GM18502 (cell line): ENCODE measurements around the gene BCCIP.

Experiments used
- ATAC-seq: cut with Tn5 transposase; IDR thresholded peaks from one replicate; pipeline ENCODE4 v1.9.1; 2021; ENCODE audit warnings: mild to moderate bottlenecking; ENCODE audit not compliant: unreplicated experiment, poor library complexity

BCCIP gene

DNA sequence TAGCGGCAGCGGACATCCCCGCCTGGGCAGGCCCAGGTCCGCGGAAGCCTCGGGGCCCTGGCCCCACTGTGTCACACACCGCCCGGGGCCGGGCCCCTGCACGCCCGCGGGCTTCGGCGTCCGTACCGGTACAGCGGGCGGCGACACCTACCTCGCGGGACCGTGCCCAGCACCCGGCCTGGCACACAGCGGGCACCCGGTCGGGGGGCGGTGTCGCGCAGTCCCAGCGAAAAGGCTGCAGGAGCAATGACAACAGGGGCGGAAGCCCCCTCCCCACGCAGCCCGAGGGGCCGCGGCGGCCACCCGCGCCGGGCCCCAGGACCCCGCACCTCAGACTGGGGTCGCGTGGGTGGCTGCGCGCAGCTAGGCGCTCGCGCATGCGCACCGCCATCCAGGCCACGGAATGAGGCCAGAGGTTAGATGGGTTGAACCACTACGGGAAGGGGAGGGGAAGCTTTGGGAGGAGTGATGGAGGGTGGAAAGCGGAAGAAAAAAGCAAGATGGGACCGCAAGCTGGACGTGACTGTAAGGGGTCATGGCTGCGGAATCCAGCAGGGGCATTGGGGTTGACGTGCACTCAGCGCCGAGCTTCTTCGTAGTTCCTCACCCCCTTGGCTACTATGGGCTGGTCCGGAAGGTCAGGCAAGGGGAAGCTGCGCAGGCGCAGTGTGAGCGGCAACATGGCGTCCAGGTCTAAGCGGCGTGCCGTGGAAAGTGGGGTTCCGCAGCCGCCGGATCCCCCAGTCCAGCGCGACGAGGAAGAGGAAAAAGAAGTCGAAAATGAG, at the start of gene BCCIP, which contains the start of gene UROS:
BCCIP (plus strand) TSS at position 669 of the 785 bp plus-strand sequence; CDS start at position 681, 12 bp downstream.
UROS (minus strand) TSS at position 381 of the 785 bp plus-strand sequence. CDS start 6,759 bp downstream, outside the sequence.
- peak; percentile 80 for ATAC-seq

- ATAC-seq: no peak
Measured at GRCh38 chr10:125773687-125774543, 49.4 kb upstream of the BCCIP start.

- ATAC-seq: no peak
Measured at GRCh38 chr10:125774581-125775191, 48.7 kb upstream of the BCCIP start.

DNA sequence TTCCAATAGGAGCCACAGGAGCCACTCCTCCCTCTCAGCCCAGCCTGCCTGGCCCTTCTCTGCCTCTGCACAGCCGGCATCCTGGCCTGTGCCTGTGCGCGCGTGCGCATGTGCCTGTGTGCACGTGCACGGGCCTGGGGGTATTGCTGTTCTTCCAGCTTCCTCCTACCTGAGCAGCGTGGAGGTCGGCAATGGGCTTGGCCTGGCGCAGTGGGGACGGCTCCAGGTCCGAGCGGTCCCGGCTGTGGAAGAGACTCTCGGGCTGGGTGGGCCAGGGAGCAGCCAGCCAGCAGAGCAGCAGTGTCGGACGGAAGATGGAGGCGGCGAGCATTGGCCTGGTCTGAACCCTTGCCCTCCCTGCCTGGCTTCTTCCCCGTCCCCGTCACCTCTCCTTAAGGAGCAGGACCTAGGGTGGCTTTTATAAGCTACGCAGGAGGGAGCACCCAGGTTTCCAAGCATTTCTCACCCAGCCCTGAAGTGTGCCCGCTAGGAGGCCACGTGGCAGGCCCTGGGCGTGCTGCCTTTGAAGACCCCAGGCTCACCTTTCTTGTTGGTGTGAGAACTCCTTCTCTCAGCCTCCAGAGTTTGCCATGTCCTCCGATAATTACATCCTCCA, 47.7 kb upstream of the BCCIP start, which contains the start of gene MMP21:
MMP21 (minus strand) TSS at position 331 of the 616 bp plus-strand sequence; CDS start at position 331, 0 bp downstream.
- ATAC-seq: no peak

DNA sequence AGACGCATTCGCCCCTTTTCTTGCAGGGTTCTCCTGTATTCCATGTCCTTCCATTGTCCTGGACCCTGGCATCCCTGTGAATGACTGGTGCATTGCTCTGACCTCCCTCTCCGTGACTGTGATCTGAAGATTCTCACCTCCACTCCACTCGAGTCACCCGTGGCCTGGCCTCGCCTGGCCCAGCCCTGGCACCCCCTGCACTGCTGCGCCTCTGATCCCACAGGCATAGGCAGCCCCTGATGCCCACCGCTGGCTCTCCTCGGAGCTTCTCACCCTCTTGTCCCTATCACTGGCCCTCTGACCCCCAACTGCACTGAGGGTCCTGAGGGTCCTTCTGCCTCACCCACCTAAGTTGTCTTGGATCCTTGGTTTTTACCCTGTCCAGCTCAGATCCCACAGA, 45.5 kb upstream of the BCCIP start:
- no peak for ATAC-seq

DNA sequence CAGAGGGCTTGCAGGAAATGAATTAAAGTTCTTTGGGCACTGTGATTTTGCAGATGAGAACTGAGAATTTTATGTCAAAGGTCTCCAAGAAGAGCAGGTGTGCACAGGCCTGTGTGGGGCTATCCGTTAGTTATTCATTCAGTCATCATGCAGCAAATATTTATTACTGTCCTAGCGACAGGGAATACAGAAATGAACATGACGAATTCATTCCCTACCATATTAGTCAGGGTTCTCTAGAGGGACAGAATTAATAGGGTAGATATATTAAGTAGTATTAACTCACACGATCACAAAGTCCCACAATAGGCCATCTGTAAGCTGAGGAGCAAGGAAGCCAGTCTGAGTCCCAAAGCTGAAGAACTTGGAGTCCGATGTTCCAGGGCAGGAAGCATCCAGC, 44.8 kb upstream of the BCCIP start:
- ATAC-seq: no peak

GRCh38 chr10:125779403-125780327, 43.7 kb upstream of the BCCIP start:
- ATAC-seq: no peak

DNA sequence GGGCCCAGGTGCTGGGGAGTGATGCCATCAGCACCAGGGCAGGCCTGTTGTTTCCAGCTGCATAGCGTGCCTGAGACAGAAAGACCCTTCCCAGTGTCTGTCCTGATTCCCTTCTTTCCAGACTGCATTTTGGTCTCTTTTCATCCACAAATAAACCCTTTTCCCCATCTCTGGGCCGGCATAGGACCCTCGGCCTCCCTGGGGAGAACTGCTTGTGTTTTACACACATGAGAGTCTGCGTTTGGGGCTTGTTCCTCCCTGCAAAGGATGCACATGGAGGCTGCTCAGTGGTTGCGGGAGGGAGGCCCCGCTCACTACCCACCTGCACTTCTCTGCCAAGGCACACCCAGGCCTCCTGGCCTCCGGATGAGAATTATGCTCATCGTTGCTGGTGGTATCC, 42.0 kb upstream of the BCCIP start:
- no peak for ATAC-seq

DNA sequence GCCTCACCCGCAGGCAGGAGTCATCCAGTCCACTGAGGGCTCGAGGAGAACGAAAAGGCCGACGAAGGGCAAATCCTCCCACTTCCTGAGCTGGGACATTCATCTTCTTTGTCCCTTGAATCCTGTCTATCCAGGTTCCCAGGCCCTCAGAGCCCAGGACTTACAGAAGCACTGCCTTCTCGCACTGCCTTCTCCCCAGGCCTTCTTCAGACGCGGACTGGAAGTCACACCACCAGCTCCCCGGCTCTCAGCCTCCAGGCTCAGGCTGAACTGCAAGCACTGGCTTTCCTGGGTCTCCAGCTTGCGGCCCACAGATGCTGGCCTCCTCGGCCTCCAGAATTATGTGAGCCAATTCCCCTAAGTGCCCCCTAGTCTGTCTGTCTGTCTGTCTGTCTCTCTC, 41.3 kb upstream of the BCCIP start:
- no peak for ATAC-seq

DNA sequence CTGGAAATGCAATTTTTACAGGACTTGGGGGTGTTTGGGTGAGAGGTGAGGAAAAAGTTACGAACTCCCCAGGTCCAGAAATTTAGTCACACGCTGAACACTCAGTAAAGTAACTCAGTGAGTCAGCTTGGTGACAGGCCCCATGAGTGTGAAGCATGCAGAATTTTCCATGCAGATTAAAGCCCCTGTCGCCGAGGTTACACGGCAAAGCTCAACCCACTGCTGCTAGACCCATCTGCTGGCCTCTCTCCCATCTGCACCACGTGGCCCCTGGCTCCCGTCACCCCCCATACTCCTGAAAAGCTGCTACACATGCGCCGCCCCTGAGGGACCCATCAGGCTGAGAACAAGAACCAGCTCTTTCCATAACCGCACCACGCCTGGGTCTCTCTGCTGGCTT, 40.7 kb upstream of the BCCIP start:
- ATAC-seq: no peak

DNA sequence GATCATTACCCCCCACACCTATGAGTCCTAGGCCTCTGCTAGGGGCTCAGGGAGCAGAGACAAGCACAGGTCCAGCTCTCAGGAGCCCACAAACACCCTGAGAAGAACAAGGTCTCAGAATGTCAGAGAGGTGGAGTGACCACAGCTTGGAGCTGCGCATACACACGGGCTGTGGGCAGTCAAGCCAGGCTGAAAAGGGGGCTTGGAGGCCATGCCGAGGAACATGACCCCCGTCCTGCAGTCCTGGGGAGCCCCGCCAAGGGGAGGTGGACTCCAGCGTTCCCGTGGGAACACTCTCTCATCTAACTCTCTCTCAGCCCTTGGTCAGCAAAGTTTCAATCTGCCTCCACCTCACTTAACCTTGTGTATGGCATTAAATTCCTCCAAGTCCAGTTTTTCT, 39.9 kb upstream of the BCCIP start:
- no peak for ATAC-seq

- peak; percentile 84 for ATAC-seq
Measured at GRCh38 chr10:125783957-125784356, 39.4 kb upstream of the BCCIP start.

- no peak for ATAC-seq
Measured at GRCh38 chr10:125785791-125786190, 37.6 kb upstream of the BCCIP start.

DNA sequence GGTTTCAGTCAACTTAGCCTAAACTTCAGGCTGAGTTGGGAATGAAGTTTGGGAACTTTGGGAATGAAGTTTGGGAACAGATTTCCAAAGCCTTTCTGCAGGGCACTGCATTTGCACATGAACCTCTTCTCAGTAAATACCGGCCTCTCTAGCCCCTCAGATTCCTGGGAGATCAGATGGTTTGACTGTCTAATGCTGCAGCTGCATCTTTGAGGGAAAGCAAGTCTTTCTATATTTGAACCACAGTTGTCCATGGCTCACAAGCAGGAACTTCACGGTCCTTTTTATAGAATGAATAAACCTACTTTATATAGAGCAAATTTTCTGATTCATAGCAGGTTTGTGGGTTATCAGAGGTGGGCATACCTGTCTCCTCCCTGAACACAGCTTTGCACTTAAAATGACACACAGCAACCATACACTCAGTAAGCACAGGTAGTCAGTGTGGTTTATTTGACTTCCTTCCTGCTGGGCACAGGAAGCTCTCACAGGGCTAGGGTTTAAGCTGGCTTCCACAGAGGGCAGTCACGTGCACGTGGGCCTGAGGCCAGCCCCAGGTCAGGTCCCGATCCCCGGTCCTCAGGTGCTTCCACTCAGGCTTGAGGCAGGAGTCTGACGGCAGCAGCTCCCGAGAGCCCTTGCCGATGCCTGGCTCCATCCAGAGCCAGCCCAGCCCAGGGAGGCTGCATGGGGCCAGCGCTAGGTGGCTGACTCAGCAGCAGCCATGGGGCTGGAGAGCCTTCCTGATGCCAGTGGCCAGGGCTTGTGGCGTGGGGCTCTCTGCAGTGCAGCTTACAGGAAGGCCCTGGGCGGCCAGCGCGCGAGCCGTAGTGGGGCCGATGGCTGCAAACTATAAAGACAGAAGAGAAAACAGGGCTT, 35.0 kb upstream of the BCCIP start:
- ATAC-seq: no peak

DNA sequence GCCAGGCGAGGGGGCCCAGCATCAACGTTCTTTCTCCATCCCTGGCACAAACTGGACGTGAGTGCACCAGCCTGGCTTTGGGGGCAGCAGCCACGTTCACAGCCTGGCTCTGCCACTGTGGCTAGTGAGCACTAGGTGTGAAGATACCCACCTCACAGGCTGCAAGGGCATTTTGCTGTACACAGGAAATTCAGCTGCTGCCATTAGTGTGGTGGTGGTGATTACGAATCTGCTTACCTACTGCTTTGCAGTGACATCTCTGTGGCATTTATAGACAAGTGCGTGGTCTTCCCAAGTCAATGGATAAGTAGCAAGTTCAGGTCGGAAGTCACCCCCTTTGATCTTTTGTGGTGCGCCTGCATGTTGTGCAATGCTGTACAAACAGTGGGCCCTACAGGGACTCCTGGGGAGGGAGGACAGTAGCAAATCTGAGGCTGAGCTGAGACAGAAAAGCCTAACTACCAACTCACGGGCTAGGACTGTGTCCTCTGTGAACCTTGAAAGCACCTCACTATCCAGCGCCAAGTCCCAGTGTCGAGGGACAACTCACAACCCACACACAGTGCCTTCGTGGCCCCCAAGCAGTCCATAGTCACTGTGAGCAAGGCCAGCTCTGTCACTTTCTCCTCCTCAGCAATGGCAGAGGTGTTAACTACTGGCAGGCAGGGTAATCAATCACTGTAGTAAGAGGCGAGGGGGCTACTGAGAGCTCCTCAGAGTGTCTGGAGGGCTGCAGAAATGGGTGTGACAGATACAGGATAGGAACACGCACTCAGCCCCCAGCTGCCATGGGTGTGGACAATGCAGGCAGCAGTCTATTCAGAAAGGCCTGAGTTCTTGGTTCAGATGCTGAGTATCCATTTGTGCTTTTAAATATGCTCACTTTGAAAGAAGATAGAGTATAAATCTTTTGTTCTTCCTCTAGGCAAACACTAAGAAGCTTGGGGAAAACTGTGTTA, 30.7 kb upstream of the BCCIP start:
- ATAC-seq: no peak

DNA sequence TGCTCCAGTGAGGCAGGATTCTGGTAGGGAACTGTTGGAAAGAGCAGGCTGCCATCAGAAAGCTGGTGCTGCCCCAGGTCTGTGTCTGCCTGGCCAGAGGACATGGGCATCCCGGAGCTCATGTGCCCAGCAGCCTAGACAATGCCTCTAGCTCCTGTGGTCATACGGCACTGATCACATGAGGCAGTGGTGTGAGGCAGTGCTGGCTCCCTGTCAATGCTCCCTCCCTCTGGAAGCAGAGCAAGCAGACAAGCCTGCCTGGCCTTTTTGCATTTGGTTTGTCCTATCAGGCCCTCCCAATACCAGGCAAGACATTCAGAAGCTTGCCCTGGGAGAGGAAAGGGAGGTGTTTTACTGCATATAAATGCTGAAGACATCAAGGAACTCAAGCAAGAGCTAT, 28.2 kb upstream of the BCCIP start:
- ATAC-seq: no peak

GRCh38 chr10:125795637-125796190, 27.6 kb upstream of the BCCIP start:
- no peak for ATAC-seq
